Activated CD4-positive, alpha-beta T cell treated with anti-CD3 and anti-CD28 coated beads, Interleukin-2, amount 50 U/mL, for 1 hour (primary cell): ENCODE measurements around the gene NUDCD3.

Experiments used
- DNase-seq: peaks from one replicate; pipeline ENCODE4 v3.0.0-alpha.2; 2020

NUDCD3 gene

GRCh38 chr7:44477063-44477830 is 13.2 kb downstream of the NUDCD3 start:
- DNase-seq, result peak; percentile 56

DNA sequence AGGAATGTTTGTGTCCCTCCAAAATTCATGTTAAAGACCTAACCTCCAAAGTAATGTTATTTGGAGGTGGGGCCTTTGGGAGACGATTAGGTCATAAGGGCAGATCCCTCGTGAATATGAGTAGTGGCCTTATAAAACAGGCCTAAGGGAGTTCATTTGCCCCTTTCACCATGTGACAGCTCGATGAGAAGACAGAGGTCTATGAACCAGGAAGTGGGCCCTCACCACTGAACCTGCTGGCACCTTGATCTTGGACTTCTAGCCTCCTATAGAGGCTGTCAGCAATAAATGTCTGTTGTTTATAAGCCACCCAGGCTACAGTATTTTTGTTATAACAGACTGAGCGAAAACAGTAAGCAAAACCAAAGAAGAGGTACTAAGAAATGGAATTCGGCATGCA is 14.1 kb downstream of the NUDCD3 start:
- DNase-seq, result no peak

DNA sequence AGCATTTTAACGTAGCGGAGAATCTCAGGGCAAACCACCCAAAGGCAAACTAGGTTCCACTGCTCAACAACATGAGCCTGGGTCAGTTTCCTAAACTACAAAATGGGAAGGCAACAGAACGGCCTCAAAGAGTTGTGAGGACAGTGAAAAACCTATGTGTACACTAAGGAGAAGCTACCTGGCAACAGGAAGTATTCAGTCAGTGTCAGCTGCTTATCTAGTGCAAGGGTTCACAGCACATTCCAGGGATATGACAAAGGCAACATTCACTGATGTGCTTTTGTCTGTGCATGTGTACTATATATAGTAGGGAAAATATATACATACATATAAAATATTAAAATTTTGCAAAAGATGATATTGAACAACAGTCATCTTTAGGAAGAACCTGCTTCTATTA is 17.2 kb downstream of the NUDCD3 start:
- DNase-seq, result no peak

GRCh38 chr7:44472843-44473242 is 17.6 kb downstream of the NUDCD3 start:
- no peak for DNase-seq

GRCh38 chr7:44471850-44472249 is 18.6 kb downstream of the NUDCD3 start:
- DNase-seq, result no peak

- DNase-seq, result no peak
These were observed 19.0 kb downstream of the NUDCD3 start for GRCh38 chr7:44471436-44471835.

DNA sequence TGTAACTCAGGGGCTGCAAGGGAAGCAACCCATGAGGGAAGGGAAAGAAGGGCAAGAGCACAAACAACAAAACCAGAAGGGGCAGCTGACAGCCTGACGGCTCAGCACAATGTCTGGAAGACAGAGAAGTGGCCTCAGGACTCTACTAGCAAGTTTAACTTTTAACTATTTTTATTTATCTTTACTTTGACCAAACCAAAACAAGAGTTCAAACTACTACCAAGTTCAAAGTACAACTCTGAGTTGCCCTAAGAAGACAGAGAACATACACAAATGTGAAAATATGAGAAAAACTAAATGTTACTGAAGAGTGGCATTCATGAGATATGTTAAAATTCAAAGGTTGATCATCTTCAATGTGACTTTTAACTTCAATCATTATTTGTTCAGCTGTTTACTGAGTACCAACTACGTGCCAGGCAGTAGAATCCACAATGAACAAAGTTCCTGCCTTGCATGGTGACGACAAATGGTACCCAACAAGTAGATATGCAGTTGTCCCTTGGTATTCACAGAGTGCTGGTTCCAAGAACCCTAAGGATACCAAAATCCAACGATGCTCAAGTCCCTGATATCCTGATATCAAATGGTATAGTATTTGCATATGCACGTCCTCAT is 19.7 kb downstream of the NUDCD3 start:
- no peak for DNase-seq

DNA sequence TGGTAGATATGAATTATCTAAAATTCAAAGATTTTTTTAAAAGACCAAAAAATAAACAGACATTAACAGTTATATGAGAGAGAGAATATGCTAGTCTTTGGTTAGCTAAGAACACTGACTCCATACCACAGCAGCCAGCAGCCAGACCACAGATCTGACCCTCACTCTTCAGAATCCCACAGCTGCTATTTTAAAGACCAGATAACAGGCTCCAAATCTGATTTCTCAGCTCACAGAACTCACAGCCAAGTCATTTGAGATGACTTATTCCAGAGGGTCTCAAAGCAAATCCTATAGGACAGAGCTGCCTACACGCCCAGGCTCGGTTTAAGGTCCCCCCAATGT is 20.4 kb downstream of the NUDCD3 start:
- no peak for DNase-seq

GRCh38 chr7:44469461-44470134 is 20.9 kb downstream of the NUDCD3 start:
- no peak for DNase-seq

DNA sequence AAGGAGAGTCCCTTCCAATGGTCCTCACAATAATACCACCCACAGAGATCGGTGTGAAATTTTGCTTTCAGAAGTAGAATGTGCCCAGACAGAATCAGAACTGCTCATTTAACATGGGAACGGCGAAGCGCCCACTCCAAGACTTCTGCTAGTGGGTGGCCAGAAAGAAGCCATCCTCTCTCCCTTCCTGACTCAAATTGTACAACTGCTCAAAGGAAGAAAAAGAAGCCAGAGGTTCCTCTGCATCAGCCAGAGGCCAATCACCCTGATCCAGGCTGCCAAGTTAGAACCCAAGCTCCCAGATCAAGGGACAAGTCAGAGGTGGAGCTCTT is 23.3 kb downstream of the NUDCD3 start:
- DNase-seq, result no peak

DNA sequence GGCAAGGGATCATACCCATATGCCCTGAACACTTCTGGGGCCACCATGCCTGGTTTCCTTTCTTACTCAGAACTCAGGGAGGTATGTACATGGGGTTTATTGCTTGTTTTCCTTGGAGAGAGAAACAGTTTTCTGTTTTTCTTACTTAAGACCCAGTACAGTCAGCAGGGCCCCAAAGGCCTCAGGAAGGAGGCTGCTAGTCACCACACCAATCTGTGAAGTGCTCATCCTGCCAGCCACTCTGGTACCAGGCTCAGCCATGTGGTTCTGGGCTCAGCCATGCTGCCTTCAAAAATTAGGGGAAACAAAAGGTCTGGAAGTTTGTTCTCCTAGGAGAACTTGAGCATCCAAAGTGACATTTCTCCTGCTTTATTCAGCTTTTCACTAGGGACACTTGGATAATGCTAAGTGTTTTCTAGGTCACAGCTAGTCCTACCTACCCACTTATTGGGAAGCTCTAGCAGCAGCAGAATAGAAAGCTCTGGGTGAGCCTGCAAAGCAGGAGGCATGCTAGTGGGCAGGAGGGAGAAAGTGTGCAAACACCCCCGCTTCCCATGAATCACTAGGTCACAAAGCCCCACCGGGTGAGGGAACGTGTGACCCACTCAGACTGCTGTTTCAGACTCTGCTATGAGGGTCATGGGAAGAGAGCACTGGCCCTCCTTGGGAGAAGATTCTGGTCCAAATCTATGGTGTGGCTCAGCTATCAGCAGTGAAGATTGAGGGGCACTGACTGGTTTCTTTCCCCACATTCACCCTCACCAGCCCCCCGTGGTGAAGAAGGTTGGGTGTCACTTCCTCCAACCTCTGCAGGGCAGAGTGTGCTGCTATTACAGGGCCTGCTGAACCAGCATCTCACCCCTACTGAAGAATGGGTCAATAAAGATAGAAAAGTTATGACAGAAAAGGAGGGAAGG is 23.9 kb downstream of the NUDCD3 start:
- no peak for DNase-seq

GRCh38 chr7:44465490-44465889 is 25.0 kb downstream of the NUDCD3 start:
- DNase-seq, result no peak

DNA sequence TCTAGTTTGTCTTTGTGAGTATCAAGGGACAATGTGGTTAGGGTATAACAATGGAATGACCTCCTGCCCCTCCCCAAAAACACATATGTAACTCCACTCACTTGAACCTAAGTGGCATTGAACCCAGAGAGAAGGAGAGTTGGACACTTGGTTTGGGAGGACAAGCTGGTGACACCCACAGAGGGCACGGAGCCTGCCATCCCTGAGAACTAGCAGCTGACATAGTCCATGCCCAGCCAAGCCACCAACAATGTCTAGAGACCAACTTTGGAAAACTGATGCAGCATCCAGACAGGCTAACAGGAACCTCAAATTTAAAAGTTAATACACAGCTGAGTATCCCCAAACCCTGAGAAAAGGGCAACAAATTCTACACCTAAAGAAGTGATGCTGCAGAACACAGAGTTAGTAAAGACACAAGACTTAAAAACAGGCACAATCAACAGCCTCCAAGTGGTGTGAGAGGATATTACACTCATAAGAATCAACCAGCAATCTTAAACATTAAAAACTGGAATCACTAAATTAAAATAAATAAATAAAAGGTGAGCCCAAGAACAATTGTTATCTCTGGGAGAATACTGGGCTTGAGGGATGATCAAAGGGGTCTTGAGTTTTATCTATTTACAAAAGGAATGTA is 27.2 kb downstream of the NUDCD3 start:
- no peak for DNase-seq

GRCh38 chr7:44461387-44461786 is 29.1 kb downstream of the NUDCD3 start:
- no peak for DNase-seq

DNA sequence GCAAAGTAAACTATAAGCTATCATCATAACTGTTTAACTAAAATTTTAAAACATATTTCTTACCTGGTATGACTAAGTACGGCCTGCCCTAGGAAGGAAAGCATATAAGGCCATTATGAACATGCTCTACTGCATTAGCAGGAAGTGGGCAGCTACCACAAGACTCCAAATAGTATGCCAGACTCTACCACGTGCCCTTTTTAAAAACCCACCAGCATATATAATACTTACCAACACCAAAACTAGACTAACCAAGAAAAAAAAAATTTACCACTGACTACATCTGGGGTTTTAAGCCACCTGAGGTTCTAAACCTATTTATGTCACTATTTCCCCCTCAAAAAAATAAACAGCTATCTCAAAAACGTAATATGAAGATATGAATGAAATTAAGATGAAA is 30.1 kb downstream of the NUDCD3 start:
- DNase-seq, result peak; percentile 28

DNA sequence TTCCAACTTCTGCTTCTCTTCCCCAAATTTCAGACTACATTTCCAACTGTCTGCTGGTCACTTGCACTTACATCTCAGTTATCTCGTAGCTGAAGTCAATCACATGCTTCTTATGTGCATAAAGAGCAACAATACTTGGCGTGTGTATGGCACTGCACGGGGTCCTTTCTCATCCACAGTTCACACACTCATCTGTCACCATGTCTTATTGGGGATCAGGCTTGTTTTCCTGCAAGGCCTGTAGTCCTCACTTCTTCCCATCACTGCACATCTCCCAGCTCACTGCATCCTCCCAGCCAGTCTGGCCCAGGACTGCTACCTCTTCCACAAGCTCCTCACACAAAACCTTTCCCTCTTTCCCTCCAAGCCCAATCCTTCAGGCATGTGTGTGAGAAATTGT is 35.3 kb downstream of the NUDCD3 start:
- no peak for DNase-seq

GRCh38 chr7:44454348-44454747 is 36.1 kb downstream of the NUDCD3 start:
- no peak for DNase-seq

DNA sequence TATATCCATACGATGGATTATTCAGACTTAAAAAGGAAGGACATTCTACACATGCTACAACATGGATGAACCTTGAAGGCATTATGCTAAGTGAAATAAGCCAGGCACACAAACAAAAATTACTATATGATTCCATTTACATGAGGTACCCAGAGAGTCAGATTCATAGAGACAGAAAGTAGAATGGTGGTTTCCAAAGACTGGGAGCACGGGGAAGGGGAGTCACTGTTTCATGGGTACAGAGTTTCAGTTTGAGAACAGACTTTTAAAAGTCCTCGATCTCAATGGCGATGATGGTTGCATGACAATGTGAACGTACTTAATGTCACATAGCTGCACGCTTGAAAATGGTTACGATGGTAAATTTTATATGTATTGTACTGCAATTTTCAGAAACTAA is 39.3 kb downstream of the NUDCD3 start:
- DNase-seq, result no peak

DNA sequence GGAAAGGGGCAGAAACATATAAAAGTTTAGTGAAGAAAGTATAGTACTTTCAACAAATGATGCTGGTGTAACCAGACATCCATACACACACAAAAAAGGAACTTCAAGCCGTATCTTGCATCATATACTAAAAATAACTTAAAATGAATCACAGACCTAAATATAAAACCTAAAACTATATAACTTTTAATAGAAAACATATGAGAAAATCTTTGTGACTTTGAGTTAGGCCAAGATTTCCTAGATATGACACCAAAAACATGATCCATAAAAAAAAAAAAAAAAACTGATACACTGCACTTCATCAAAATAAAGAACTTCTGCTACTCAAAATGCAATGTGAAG is 40.9 kb downstream of the NUDCD3 start:
- DNase-seq, result no peak

DNA sequence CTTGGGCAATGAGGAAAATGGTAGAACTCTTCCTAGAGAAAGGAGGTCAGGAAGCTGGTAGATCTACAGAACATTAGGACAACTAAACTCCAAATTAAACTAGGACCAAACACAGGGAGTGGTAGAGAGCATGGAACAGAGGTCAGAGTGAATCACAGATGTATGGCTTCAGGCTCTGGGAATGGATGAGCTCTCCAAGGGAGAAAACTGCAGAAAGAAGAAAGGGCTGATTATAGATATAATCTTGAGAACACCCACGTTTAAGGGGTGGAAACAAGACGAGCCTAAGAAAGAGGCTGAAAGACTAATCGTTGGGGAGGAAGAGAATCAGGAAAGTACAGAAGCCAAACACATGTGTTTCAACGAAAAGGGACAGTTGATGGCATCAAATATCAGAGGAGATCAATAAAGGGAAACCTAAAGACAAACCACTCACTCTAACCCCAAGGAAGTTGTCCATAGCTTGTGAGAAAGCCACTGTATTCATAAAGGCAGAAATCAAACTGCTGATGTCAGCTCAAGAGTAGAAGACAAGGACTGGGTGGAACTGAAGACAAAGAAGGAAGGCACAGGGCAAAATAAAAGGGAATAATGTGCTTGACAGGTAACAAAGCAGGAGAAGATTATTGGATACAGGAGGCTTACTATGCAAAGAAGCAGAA is 41.4 kb downstream of the NUDCD3 start:
- DNase-seq, result no peak

GRCh38 chr7:44447874-44448425 is 42.5 kb downstream of the NUDCD3 start:
- no peak for DNase-seq
